ENCODE results near the gene ADAMTS17.

ADAMTS17 gene

GRCh38 chr15:99998661-99999101 lies 343.1 kb downstream of the ADAMTS17 start:
- H3K4me3 ChIP-seq (ENCODE audit: low read length): no peak overlapping the region
- H3K9ac ChIP-seq (ENCODE audit: low read length): no peak overlapping the region
- no peaks in the 10 kb centered on the region for H4K20me1 ChIP-seq (ENCODE audit: insufficient read depth, low read length)
- no peaks in the 10 kb centered on the region for H3K36me3 ChIP-seq (replicated peaks; ENCODE audit: low read depth, low read length)
- no peaks in the 10 kb centered on the region for H3K9me3 ChIP-seq (ENCODE audit: insufficient read depth, low read length)
- no peak overlapping the region for H2AFZ ChIP-seq (ENCODE audit: low read depth, low read length)
- no peak for TF ChIP-seq EZH2phosphoT487 (IDR thresholded peaks at IDR 0.05; ENCODE audit: low read depth)
- TF ChIP-seq, protein P1, sequence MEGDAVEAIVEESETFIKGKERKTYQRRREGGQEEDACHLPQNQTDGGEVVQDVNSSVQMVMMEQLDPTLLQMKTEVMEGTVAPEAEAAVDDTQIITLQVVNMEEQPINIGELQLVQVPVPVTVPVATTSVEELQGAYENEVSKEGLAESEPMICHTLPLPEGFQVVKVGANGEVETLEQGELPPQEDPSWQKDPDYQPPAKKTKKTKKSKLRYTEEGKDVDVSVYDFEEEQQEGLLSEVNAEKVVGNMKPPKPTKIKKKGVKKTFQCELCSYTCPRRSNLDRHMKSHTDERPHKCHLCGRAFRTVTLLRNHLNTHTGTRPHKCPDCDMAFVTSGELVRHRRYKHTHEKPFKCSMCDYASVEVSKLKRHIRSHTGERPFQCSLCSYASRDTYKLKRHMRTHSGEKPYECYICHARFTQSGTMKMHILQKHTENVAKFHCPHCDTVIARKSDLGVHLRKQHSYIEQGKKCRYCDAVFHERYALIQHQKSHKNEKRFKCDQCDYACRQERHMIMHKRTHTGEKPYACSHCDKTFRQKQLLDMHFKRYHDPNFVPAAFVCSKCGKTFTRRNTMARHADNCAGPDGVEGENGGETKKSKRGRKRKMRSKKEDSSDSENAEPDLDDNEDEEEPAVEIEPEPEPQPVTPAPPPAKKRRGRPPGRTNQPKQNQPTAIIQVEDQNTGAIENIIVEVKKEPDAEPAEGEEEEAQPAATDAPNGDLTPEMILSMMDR (IDR thresholded peaks at IDR 0.05; ENCODE audit: low read depth, low read length): no peak
- H3K79me2 ChIP-seq (ENCODE audit: low read length): no peaks in the 10 kb centered on the region
- H3K27me3 ChIP-seq (ENCODE audit: low read depth, low read length): peaks cover 13% of the 10 kb centered on the region; the same call in 1 of the 2 replicates
- H3K4me1 ChIP-seq (ENCODE audit: low read length): no peaks in the 10 kb centered on the region
- H3K4me2 ChIP-seq (ENCODE audit: low read length): no peak overlapping the region
- H3K27ac ChIP-seq (ENCODE audit: low read length): no peak overlapping the region

DNA sequence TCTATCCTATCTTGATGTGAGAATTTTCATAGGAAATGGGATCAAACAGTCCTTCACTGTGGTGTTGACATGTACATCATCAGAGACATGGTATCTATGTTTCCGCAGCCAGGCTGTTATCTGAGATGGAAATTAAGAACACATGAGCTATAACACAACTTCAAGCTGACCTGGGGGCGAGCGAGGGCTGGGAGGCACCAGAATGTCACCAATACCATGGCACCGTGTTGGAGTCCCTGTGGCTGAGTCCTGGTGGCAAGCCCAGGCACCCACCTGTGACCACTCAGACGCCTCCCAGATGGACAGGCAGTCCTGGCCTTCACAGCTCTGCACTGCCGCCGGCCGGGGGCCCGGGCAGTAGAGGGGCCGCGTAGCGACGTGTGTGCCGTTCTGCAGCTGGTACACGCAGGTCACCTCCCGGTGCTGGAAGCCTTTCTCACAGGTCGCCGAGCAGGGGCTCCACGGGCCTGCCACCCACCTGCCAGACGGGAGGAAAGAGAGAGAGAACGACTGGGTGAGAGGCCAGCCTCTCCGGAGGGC lies 344.6 kb downstream of the ADAMTS17 start:
- Histone ChIP-seq H3K79me2 (ENCODE audit: low read length) (no peaks in the 10 kb centered on the region), H3K4me3 (ENCODE audit: low read length) (no peak overlapping the region), H4K20me1 (ENCODE audit: insufficient read depth, low read length) (no peaks in the 10 kb centered on the region), H3K9me3 (ENCODE audit: insufficient read depth, low read length) (no peaks in the 10 kb centered on the region), H3K36me3 (replicated peaks; ENCODE audit: low read depth, low read length) (no peaks in the 10 kb centered on the region), H3K4me2 (ENCODE audit: low read length) (no peak overlapping the region), H3K4me1 (ENCODE audit: low read length) (no peaks in the 10 kb centered on the region), H3K27me3 (ENCODE audit: low read depth, low read length) (peaks cover 13% of the 10 kb centered on the region; the same call in 1 of the 2 replicates), H3K27ac (ENCODE audit: low read length) (no peak overlapping the region), H2AFZ (ENCODE audit: low read depth, low read length) (no peak overlapping the region), H3K9ac (ENCODE audit: low read length) (no peak overlapping the region)
- TF ChIP-seq, protein P1 (IDR thresholded peaks at IDR 0.05; ENCODE audit: low read depth, low read length): no peak
- no peak for TF ChIP-seq EZH2phosphoT487 (IDR thresholded peaks at IDR 0.05; ENCODE audit: low read depth)

- Histone ChIP-seq H3K9ac (ENCODE audit: low read length) (no peak overlapping the region), H3K4me2 (ENCODE audit: low read length) (no peak overlapping the region), H3K27ac (ENCODE audit: low read length) (no peak overlapping the region), H3K79me2 (ENCODE audit: low read length) (no peaks in the 10 kb centered on the region), H3K27me3 (ENCODE audit: low read depth, low read length) (peaks cover 13% of the 10 kb centered on the region; the same call in 1 of the 2 replicates), H2AFZ (ENCODE audit: low read depth, low read length) (no peak overlapping the region), H3K4me3 (ENCODE audit: low read length) (no peak overlapping the region), H3K4me1 (ENCODE audit: low read length) (no peaks in the 10 kb centered on the region), H4K20me1 (ENCODE audit: insufficient read depth, low read length) (no peaks in the 10 kb centered on the region), H3K9me3 (ENCODE audit: insufficient read depth, low read length) (no peaks in the 10 kb centered on the region), H3K36me3 (replicated peaks; ENCODE audit: low read depth, low read length) (no peaks in the 10 kb centered on the region)
- TF ChIP-seq, protein P1 (IDR thresholded peaks at IDR 0.05; ENCODE audit: low read depth, low read length): no peak
- TF ChIP-seq EZH2phosphoT487 (IDR thresholded peaks at IDR 0.05; ENCODE audit: low read depth): no peak
These were observed 345.1 kb downstream of the ADAMTS17 start for GRCh38 chr15:99996660-99997059.

DNA sequence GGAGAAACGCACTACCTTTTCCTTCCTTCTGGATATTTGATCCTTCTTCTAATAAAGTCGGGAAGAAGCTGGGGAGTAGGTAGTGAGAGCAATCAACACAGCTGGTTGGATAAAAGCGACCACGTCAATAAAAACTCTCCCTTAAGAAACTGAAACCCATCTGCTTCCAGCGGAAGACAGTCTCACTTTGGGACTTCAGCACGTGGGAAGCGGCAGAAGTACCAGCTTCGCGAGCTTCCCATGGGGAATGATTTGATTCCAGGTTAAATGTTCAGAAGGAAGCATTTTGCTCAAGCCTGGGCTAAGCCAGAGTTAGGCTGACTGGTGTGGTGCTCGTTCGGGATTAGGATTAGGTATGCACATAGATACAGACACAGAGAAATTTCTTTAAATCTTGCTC lies 346.2 kb downstream of the ADAMTS17 start:
- Histone ChIP-seq H3K36me3 (replicated peaks; ENCODE audit: low read depth, low read length) (no peaks in the 10 kb centered on the region), H3K9me3 (ENCODE audit: insufficient read depth, low read length) (no peaks in the 10 kb centered on the region), H3K4me3 (ENCODE audit: low read length) (no peak overlapping the region), H4K20me1 (ENCODE audit: insufficient read depth, low read length) (no peaks in the 10 kb centered on the region), H3K27me3 (ENCODE audit: low read depth, low read length) (peaks cover 13% of the 10 kb centered on the region; the same call in 1 of the 2 replicates), H3K4me2 (ENCODE audit: low read length) (no peak overlapping the region), H3K4me1 (ENCODE audit: low read length) (no peaks in the 10 kb centered on the region), H2AFZ (ENCODE audit: low read depth, low read length) (no peak overlapping the region), H3K9ac (ENCODE audit: low read length) (no peak overlapping the region), H3K79me2 (ENCODE audit: low read length) (no peaks in the 10 kb centered on the region), H3K27ac (ENCODE audit: low read length) (no peak overlapping the region)
- TF ChIP-seq, protein P1 (IDR thresholded peaks at IDR 0.05; ENCODE audit: low read depth, low read length): no peak
- no peak for TF ChIP-seq EZH2phosphoT487 (IDR thresholded peaks at IDR 0.05; ENCODE audit: low read depth)

Data from OCI-LY3 (cell line).